ENCODE data around the gene RNPEPL1.
"Not testable (repeated sequence)": the region's sequence is repeated elsewhere in the genome, so short reads cannot be mapped to it uniquely, and the experiment has no call there.

Gene RNPEPL1

DNA sequence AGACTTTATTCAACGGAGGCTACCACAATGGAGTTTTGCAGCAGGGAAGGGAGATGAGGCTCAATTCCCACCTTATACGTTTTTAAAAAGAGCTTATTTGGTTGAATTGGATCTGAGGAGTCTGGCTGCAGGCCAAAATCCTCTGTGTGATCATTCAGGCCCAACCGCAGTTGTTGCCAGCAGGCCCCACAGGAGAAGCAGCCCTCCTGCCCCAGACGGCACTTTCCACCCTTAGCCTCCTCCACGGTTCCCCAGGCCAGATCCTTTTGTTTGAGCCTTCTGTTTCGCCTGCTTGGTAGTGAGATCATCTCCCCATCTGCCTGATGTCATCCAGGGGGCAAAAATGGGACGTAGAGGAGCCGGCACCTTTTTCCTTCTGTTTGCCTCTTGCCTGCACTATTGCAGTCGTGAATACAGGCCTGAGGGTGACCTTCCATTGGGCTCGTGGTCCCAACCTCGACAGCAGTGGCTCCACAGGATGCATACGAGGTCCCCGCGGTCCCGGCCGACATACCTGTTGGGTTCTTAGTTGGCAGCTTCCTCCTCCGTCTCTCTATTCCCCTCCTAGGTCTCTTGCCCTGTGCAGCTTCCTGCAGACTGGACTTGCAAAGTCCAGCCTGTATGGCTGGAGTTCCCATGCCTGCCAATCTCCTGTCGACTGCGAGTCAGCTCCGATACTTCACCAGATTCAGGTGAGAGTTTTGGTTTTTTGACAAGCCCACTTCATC lies 47.7 kb downstream of the RNPEPL1 start:
- H3K36me3 ChIP-seq (replicated peaks in 1 of 2; ENCODE audit: control insufficient read depth in 2 of 2, insufficient read depth in 2 of 2, low read length in 2 of 2) = no peaks in the 10 kb centered on the region
- H2BK12ac ChIP-seq (ENCODE audit: low read length) = no peak overlapping the region
- no peak overlapping the region for H4K8ac ChIP-seq (ENCODE audit: low read depth, low read length)
- H2AFZ ChIP-seq (ENCODE audit: low read length) = no peak overlapping the region
- no peaks in the 10 kb centered on the region for H3K27me3 ChIP-seq (ENCODE audit: control insufficient read depth in 3 of 3, insufficient read depth in 3 of 3, low read depth in 1 of 3, low read length in 3 of 3)
- H4K91ac ChIP-seq (ENCODE audit: low read depth, low read length, poor library complexity) = no peak overlapping the region
- H2BK5ac ChIP-seq (ENCODE audit: low read length) = no peak overlapping the region
- no peaks in the 10 kb centered on the region for H3K79me1 ChIP-seq (ENCODE audit: low read depth, low read length)
- no peak for DNase-seq (ENCODE audit: low spot score)
- no peak overlapping the region for H2AK5ac ChIP-seq (ENCODE audit: low read depth, low read length)
- H3K9me3 ChIP-seq (replicated peaks in 1 of 2; ENCODE audit: control insufficient read depth in 2 of 2, insufficient read depth in 1 of 2, low read depth in 1 of 2, low read length in 2 of 2) = peaks cover 7 to 9% of the 10 kb centered on the region in 2 donors
- H3K4me3 ChIP-seq (ENCODE audit: low read length in 2 of 2) = no peak overlapping the region
- no peak overlapping the region for H3K9ac ChIP-seq (ENCODE audit: low read depth, low read length, poor library complexity)
- H3K4ac ChIP-seq (ENCODE audit: low read length) = no peak overlapping the region
- no peak overlapping the region for H2BK120ac ChIP-seq (ENCODE audit: low read depth, low read length)
- H3K27ac ChIP-seq (replicated peaks; ENCODE audit: low read length) = no peak overlapping the region
- no peak overlapping the region for H3K18ac ChIP-seq (ENCODE audit: low read length)
- no peak overlapping the region for H2BK15ac ChIP-seq (ENCODE audit: low read length)
- WGBS, 2 donors (ENCODE audit: extremely low coverage in 2 of 2, insufficient read length in 2 of 2, insufficient replicate concordance in 1 of 2) = no CpG with 5 or more reads among the region's 20 CpGs
- no peaks in the 10 kb centered on the region for H3K4me1 ChIP-seq (ENCODE audit: control insufficient read depth in 2 of 2, insufficient read depth in 1 of 2, low read depth in 1 of 2, low read length in 2 of 2)
- no peak overlapping the region for H3K23ac ChIP-seq (ENCODE audit: low read depth, low read length, poor library complexity)
- H3K4me2 ChIP-seq (ENCODE audit: insufficient read depth, low read length, poor library complexity, severe bottlenecking) = no peak overlapping the region
- H3K14ac ChIP-seq (ENCODE audit: low read length) = no peak overlapping the region

DNA sequence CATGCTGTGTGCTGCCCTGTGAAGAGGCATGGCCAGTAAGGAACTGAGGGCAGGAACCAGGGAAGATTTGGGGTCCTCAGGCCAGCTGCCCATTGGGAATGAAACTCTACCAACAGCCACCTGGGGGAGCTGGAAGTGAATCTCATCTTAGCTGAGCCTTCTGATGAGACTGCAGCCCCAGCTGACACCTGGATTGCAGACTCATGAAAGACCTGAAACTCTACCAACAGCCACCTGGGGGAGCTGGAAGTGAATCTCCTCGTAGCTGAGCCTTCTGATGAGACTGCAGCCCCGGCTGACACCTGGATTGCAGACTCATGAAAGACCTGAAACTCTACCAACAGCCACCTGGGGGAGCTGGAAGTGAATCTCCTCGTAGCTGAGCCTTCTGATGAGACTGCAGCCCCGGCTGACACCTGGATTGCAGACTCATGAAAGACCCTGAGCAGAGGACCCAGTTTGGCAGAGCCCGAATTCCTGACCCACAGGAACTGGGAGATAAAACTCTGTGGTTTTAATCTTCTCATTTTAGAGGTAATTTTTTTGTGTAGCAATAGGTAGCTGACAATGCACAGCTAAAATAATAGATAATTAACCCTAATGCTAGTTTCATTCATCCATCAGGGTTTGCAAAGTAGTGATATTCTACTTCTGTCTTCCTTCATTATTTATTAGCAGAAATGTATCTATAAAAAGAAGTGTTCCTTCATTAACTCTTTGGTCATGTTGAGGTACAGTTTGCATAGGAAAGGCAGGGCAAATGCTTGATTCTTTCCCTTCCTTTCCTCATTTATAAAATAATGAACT lies 48.8 kb downstream of the RNPEPL1 start:
- not testable (repeated sequence) for H3K9me3 ChIP-seq (replicated peaks in 1 of 2; ENCODE audit: control insufficient read depth in 2 of 2, insufficient read depth in 1 of 2, low read depth in 1 of 2, low read length in 2 of 2); H3K27ac ChIP-seq (replicated peaks; ENCODE audit: low read length); H2BK15ac ChIP-seq (ENCODE audit: low read length); H3K27me3 ChIP-seq (ENCODE audit: control insufficient read depth in 3 of 3, insufficient read depth in 3 of 3, low read depth in 1 of 3, low read length in 3 of 3); H4K8ac ChIP-seq (ENCODE audit: low read depth, low read length); H3K14ac ChIP-seq (ENCODE audit: low read length); H2BK5ac ChIP-seq (ENCODE audit: low read length); H4K91ac ChIP-seq (ENCODE audit: low read depth, low read length, poor library complexity); H3K4me2 ChIP-seq (ENCODE audit: insufficient read depth, low read length, poor library complexity, severe bottlenecking); H2AK5ac ChIP-seq (ENCODE audit: low read depth, low read length); H3K18ac ChIP-seq (ENCODE audit: low read length); H3K36me3 ChIP-seq (replicated peaks in 1 of 2; ENCODE audit: control insufficient read depth in 2 of 2, insufficient read depth in 2 of 2, low read length in 2 of 2); H3K23ac ChIP-seq (ENCODE audit: low read depth, low read length, poor library complexity); H3K79me1 ChIP-seq (ENCODE audit: low read depth, low read length); H3K4me3 ChIP-seq (ENCODE audit: low read length in 2 of 2); H3K9ac ChIP-seq (ENCODE audit: low read depth, low read length, poor library complexity); DNase-seq (ENCODE audit: low spot score); H2BK120ac ChIP-seq (ENCODE audit: low read depth, low read length); H3K4ac ChIP-seq (ENCODE audit: low read length); H3K4me1 ChIP-seq (ENCODE audit: control insufficient read depth in 2 of 2, insufficient read depth in 1 of 2, low read depth in 1 of 2, low read length in 2 of 2); H2AFZ ChIP-seq (ENCODE audit: low read length); H2BK12ac ChIP-seq (ENCODE audit: low read length)
- WGBS, 2 donors (ENCODE audit: extremely low coverage in 2 of 2, insufficient read length in 2 of 2, insufficient replicate concordance in 1 of 2) = no CpG with 5 or more reads among the region's 5 CpGs

DNA sequence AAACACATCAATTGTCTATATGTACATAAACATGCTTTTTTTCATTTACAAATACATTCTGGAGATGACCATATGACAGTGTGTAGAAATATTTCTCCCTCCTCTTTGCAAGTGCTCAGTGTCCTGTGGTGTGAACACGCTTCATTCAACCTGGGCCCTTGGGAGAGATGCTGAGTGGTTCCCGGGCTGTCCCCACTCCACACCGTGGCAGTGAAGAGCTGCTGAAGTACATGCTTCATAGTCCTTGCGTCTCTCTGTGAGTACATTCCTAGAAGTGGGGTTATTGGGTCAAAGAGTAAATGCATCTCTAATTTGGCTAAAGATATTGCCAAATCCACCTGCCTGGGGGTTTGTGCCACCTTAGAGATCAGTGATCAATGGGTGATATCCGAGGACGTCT lies 50.5 kb downstream of the RNPEPL1 start:
- no peak overlapping the region for H2AK5ac ChIP-seq (ENCODE audit: low read depth, low read length)
- H2BK15ac ChIP-seq (ENCODE audit: low read length) = no peak overlapping the region
- no peak overlapping the region for H3K23ac ChIP-seq (ENCODE audit: low read depth, low read length, poor library complexity)
- peaks cover 0 to 2% of the 10 kb centered on the region in 2 donors for H3K4me1 ChIP-seq (ENCODE audit: control insufficient read depth in 2 of 2, insufficient read depth in 1 of 2, low read depth in 1 of 2, low read length in 2 of 2)
- no peak overlapping the region for H4K8ac ChIP-seq (ENCODE audit: low read depth, low read length)
- no peak overlapping the region for H3K4me3 ChIP-seq (ENCODE audit: low read length in 2 of 2)
- H2AFZ ChIP-seq (ENCODE audit: low read length) = no peak overlapping the region
- H3K36me3 ChIP-seq (replicated peaks in 1 of 2; ENCODE audit: control insufficient read depth in 2 of 2, insufficient read depth in 2 of 2, low read length in 2 of 2) = no peaks in the 10 kb centered on the region
- no peak overlapping the region for H3K27ac ChIP-seq (replicated peaks; ENCODE audit: low read length)
- no peak overlapping the region for H2BK120ac ChIP-seq (ENCODE audit: low read depth, low read length)
- no peak overlapping the region for H2BK12ac ChIP-seq (ENCODE audit: low read length)
- H3K4me2 ChIP-seq (ENCODE audit: insufficient read depth, low read length, poor library complexity, severe bottlenecking) = no peak overlapping the region
- DNase-seq (ENCODE audit: low spot score) = no peak
- no peak overlapping the region for H3K9ac ChIP-seq (ENCODE audit: low read depth, low read length, poor library complexity)
- WGBS, 2 donors (ENCODE audit: extremely low coverage in 2 of 2, insufficient read length in 2 of 2, insufficient replicate concordance in 1 of 2) = no CpG with 5 or more reads among the region's 6 CpGs
- no peak overlapping the region for H3K14ac ChIP-seq (ENCODE audit: low read length)
- no peak overlapping the region for H3K4ac ChIP-seq (ENCODE audit: low read length)
- H3K9me3 ChIP-seq (replicated peaks in 1 of 2; ENCODE audit: control insufficient read depth in 2 of 2, insufficient read depth in 1 of 2, low read depth in 1 of 2, low read length in 2 of 2) = peaks cover 5 to 9% of the 10 kb centered on the region in 2 donors
- no peaks in the 10 kb centered on the region for H3K79me1 ChIP-seq (ENCODE audit: low read depth, low read length)
- H4K91ac ChIP-seq (ENCODE audit: low read depth, low read length, poor library complexity) = no peak overlapping the region
- no peak overlapping the region for H2BK5ac ChIP-seq (ENCODE audit: low read length)
- H3K27me3 ChIP-seq (ENCODE audit: control insufficient read depth in 3 of 3, insufficient read depth in 3 of 3, low read depth in 1 of 3, low read length in 3 of 3) = no peaks in the 10 kb centered on the region
- H3K18ac ChIP-seq (ENCODE audit: low read length) = no peak overlapping the region

DNA sequence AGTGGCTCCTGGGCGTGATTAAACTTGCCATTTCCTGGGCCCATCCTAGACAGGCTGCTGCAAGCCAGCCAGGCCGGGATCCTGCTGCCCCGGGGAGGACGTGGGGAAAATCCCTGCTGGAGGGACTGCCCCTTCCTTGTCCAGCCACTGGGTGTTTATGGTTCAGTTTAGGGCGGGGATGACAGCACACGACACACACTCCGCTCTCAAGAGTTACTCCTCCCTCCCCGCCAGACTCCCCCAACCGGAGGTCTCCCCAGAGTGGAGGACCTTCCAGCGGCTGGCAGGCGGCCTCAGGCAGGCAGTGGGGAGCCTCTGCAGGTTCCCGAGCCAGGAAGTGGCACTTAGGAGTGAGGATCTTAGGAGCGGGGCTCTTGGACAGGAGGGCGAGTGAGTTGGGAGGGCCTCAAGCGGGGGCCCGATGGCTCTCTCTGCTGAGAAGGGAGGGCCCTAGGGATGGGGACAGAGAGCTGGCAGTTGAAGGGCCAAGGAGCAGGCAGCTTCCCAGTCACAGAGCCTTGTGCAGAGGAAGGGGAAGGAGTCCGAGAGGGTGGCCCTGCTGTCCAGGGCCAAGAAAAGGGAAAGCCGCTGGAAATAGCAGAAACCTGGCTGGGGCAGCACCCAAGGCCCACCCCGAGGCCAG lies 51.3 kb downstream of the RNPEPL1 start:
- Histone ChIP-seq H3K4me1 (ENCODE audit: control insufficient read depth in 2 of 2, insufficient read depth in 1 of 2, low read depth in 1 of 2, low read length in 2 of 2) (peaks cover 0 to 2% of the 10 kb centered on the region in 2 donors), H3K9ac (ENCODE audit: low read depth, low read length, poor library complexity) (no peak overlapping the region), H2BK12ac (ENCODE audit: low read length) (no peak overlapping the region), H3K14ac (ENCODE audit: low read length) (no peak overlapping the region), H2BK15ac (ENCODE audit: low read length) (no peak overlapping the region), H3K27me3 (ENCODE audit: control insufficient read depth in 3 of 3, insufficient read depth in 3 of 3, low read depth in 1 of 3, low read length in 3 of 3) (no peaks in the 10 kb centered on the region), H3K27ac (replicated peaks; ENCODE audit: low read length) (no peak overlapping the region), H3K4me2 (ENCODE audit: insufficient read depth, low read length, poor library complexity, severe bottlenecking) (no peak overlapping the region), H2AFZ (ENCODE audit: low read length) (peak overlapping the region; percentile 15), H3K79me1 (ENCODE audit: low read depth, low read length) (no peaks in the 10 kb centered on the region), H3K4me3 (ENCODE audit: low read length in 2 of 2) (no peak overlapping the region), H4K91ac (ENCODE audit: low read depth, low read length, poor library complexity) (no peak overlapping the region), H3K9me3 (replicated peaks in 1 of 2; ENCODE audit: control insufficient read depth in 2 of 2, insufficient read depth in 1 of 2, low read depth in 1 of 2, low read length in 2 of 2) (peaks cover 5 to 9% of the 10 kb centered on the region in 2 donors), H3K36me3 (replicated peaks in 1 of 2; ENCODE audit: control insufficient read depth in 2 of 2, insufficient read depth in 2 of 2, low read length in 2 of 2) (no peaks in the 10 kb centered on the region), H2BK5ac (ENCODE audit: low read length) (no peak overlapping the region), H3K4ac (ENCODE audit: low read length) (no peak overlapping the region), H2BK120ac (ENCODE audit: low read depth, low read length) (no peak overlapping the region), H3K18ac (ENCODE audit: low read length) (peak overlapping the region; percentile 17), H3K23ac (ENCODE audit: low read depth, low read length, poor library complexity) (no peak overlapping the region), H2AK5ac (ENCODE audit: low read depth, low read length) (no peak overlapping the region), H4K8ac (ENCODE audit: low read depth, low read length) (no peak overlapping the region)
- no peak for DNase-seq (ENCODE audit: low spot score)
- no CpG with 5 or more reads among the region's 19 CpGs for WGBS, 2 donors (ENCODE audit: extremely low coverage in 2 of 2, insufficient read length in 2 of 2, insufficient replicate concordance in 1 of 2)
